Stimulated activated CD4-positive, alpha-beta T cell treated with anti-CD3 and anti-CD28 coated beads, TNF-alpha, amount 100 ng/mL, for 4 hours (primary cell): ENCODE measurements around the gene SAPCD1.
"Not testable (repeated sequence)": the region's sequence is repeated elsewhere in the genome, so short reads cannot be mapped to it uniquely, and the experiment has no call there.

Source experiments
- DNase-seq, 3 experiments: peaks; one replicate each; pipeline ENCODE4 v3.0.0-alpha.2; 2020; ENCODE audit warnings: low read depth in 3 of 3

The SAPCD1 gene

DNA sequence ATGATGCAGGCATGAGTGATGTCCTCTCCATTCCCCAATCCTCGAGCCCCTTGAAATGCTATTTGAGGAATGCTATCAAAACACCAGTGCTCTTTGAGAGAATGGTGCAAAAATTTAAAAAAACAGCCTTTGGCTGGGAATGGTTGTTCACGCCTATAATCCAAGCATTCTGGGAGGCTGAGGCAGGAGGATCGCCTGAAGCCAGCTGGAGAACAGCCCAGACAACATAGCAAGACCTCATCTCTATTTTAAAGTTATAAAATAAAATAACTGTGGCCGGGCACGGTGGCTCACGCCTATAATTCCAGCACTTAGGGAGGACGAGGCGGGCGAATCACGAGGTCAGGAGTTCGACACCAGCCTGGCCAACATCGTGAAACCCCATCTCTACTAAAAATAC, 37.3 kb downstream of the SAPCD1 start:
- DNase-seq: no peak

DNA sequence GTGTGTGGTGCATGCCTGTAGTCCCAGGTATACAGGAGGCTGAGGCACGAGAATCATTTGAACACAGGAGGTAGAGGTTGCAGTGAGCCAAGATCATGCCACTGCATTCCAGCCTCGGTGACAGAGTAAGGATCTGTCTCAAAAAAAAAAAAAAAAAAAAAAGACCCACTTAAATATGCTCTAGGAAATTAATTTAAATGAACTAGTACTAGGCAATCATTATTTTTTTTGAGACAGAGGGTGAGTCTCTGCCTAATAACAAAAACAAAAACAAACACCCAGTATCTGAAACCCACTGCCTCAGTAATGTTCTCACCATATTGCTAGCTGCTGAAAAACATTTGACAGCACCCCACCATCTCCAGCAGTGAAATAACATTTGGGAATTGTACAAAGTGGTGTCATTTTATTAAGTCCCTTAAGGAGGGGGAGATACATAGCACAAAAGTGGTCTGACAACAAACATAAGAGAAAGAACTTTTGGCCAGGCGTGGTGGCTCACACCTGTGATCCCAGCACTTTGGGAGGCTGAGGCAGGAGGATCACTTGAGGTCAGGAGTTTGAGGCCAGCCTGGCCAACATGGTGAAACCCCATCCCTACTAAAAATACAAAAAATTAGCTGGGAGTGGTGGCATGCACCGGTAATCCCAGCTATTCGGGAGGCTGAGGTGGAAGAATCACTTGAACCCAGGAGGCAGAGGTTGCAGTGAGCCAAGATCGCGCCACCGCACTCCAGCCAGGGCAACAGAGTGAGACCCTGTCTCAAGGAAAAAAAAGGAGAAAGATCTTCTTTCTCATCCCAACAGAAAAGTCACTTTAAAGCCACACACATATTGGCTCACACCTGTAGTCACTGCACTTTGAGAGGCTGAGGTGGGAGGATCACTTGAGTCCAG, 38.8 kb downstream of the SAPCD1 start:
- DNase-seq: not testable (repeated sequence)

DNA sequence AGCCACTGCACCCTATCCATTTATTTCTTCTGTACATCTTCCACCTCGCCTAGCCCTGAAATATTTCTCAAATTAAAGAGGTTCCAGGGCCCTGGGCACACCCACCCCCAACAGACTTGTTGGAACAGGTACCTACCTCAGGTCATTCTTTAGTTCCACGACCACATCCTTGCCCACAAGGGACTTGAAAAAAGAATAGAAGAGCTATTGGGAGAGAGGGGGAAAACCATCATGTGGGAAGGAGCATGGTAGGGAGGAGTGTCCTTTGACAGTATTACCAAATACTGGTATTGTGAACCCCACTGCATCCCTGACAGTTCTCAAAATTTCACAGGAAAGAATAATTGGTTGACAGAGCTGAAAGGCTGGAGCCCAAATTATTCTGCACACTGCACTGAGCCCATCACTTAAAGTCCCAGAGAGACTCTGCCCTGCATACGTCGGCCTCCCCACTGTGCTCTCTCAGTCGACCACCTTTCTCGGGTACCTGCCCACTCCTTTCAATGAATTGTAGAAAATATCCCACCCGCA, 43.5 kb downstream of the SAPCD1 start:
- no peak for DNase-seq

DNA sequence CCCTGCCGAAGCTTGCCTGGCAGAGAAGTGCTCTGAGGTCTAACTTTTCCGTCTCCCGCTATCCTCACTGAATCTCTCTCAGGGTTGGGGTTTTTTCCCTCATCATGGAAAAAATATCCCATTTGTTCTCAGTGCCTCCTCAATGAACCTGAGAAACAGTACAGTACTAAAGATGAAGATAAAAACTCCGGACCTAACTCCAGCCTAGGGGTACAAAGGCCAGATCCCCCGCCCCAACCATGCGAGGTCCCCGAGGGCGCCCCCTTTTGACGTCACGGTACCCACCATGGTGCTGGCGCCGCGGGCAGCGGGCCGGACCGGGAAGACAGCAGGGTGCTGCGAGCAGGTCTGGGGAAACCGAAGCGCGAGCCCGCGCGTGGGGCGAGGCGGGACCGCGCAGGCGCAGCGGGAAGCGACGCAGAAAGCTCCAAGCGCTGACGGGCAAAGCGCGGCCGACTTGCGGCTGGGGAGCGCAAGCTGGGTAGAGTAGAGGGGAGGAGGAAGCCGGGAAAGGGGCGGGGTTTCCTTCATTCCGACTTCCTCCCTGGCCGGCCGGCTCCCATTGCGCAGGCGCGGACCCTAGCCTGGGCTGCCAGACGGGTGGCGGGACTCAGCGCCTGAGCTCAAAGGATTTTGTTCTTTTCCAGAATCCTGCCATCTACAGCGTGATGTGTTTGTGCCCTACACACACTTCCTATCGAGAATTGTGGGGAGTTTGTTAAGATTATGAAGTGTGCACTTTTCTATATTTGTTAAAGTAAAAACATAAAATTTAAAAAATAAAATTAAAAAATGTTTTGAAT, 44.2 kb downstream of the SAPCD1 start, which contains the start of gene LSM2:
Gene LSM2, minus strand, starts transcription at position 497 of the 803 bp plus-strand sequence. Its CDS starts 209 bp downstream, at position 288.
- DNase-seq: peak; percentile 93 to 97 (median 95)

DNA sequence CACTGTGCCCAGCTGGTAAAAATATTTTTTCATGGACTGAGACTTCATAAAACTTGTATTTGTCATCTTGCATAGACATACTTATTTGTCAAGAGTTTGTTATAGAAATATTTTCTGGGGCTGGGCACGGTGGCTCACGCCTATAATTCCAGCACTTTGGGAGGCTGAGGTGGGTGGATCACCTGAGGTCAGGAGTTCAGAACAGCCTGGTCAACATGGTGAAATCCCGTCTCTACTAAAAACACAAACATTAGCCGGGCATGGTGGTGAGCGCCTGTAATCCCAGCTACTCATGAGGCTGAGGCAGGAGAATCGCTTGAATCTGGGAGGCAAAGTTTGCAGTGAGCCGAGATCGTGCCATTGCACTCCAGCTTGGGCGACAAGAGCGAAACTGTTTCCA, 46.1 kb downstream of the SAPCD1 start:
- not testable (repeated sequence) for DNase-seq

DNA sequence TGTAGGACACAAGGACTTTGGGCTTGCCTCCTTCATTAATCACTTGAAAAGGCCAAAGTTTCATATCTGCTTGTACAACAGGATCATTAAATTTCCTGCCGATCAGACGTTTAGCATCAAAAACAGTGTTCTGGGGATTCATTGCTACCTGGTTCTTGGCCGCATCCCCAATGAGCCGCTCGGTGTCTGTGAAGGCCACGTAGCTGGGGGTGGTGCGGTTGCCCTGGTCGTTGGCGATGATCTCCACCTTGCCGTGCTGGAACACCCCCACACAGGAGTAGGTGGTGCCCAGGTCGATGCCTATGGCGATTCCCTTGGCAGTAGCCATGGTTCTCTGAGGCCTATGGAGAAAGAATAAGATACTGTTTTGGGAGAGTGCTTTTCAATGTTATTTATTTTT, 49.2 kb downstream of the SAPCD1 start:
- DNase-seq: no peak

DNA sequence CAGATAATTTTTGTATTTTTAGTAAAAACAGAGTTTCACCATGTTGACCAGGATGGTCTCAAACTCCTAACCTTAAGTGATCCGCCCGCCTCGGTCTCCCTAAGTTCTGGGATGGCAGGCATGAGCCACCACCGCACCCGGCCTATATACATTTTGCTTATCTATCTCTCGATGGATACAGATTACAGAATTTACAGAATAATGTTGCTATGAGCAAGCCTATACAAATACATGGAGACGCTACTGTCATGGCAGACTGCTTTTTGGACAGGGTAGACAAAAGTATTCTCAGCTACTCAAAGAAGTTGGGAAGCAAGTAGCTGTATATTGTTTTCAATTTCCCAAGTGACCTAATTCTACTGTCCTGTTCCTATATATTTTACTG, 51.0 kb downstream of the SAPCD1 start:
- no peak for DNase-seq
